K562 (cell line): ENCODE results near the gene MTMR3. TPM values are rescaled to one million over a fixed set of nuclear protein-coding genes. Genes with fewer than 3 reads are reported as not detected.

Experiments
- ATAC-seq: fragments of 200-7000 bp; cut with Tn5 transposase; 3 replicates; pipeline ENCODE4 v1.9.1; 2020; ENCODE audit warnings: moderate library complexity
- BruUV-seq: library from RNA; stranded (reverse); fragments of 400-500 nt; replicated peaks from 2 replicates; lab custom pipeline; 2021; lab: Mats Ljungman, UMichigan
- CTCF ChIA-PET: fragments of 300-600 bp; formaldehyde crosslinking; extraction: SDS; loops from one replicate; lab custom pipeline; 2021; ENCODE audit warnings: low intra/inter-chr PET ratio; lab: Yijun Ruan, JAX
- POLR2A ChIA-PET: fragments of 300-600, 350-650 bp; sonication (Branson Sonifier 250); formaldehyde crosslinking; extraction: SDS; loops from one replicate; lab custom pipeline; 2021; ENCODE audit warnings: antibody characterized with exemption, inconsistent platforms; lab: Yijun Ruan, JAX
- DNase-seq, 4 experiments: peaks; one replicate each; pipeline versions ENCODE4 v3.0.0 to v3.0.0-alpha.2; 2011 to 2018; ENCODE audit warnings: low spot score in 3 of 4, mixed read lengths in 3 of 4; ENCODE audit errors: extremely low read depth in 1 of 4
- FAIRE-seq: peaks from 2 replicates; lab custom pipeline; 2011; peaks lifted over from hg19 to GRCh38; lab: Jason Lieb, UNC
- H2AFZ ChIP-seq: 2 replicates; pipeline ENCODE4 v1.6.0; 2011; ENCODE audit warnings: low read depth, low read length, control low read depth, inconsistent platforms
- H3K27ac ChIP-seq: fragments of 200-600 bp; 3 replicates; pipeline ENCODE4 v1.8.0; 2011; ENCODE audit warnings: low read depth, mild to moderate bottlenecking, control low read depth, inconsistent platforms, low read length, moderate library complexity, mixed read lengths; ENCODE audit errors: extremely low read depth
- H3K27me3 ChIP-seq, 2 experiments: fragments of 300-600 bp in 1 of 2; 2 replicates in 1 of 2; 3 replicates in 1 of 2; pipeline versions ENCODE4 v1.6.0 to v1.8.0; 2011; ENCODE audit warnings: inconsistent platforms in 2 of 2, low read length in 2 of 2, mild to moderate bottlenecking in 1 of 2, mixed read lengths in 1 of 2, moderate library complexity in 1 of 2; ENCODE audit not compliant: control insufficient read depth in 2 of 2, insufficient read depth in 2 of 2
- H3K36me3 ChIP-seq: fragments of 300-600 bp; 3 replicates; pipeline ENCODE4 v1.8.0; 2011; ENCODE audit warnings: mild to moderate bottlenecking, low read length, inconsistent platforms; ENCODE audit not compliant: control insufficient read depth, insufficient read depth
- H3K4me1 ChIP-seq, 2 experiments: fragments of 200-600 bp in 1 of 2; replicated peaks in 1 of 2; 2 replicates in 1 of 2; 3 replicates in 1 of 2; pipeline versions ENCODE4 v1.5.1 to v1.8.0; 2011; ENCODE audit warnings: inconsistent platforms in 2 of 2, low read length in 2 of 2, mild to moderate bottlenecking in 1 of 2, mixed read lengths in 1 of 2, moderate library complexity in 1 of 2; ENCODE audit not compliant: control insufficient read depth in 2 of 2, insufficient read depth in 2 of 2
- H3K4me2 ChIP-seq: 2 replicates; pipeline ENCODE4 v1.6.1; 2011; ENCODE audit warnings: low read length, control low read depth, inconsistent platforms, mixed read lengths; ENCODE audit not compliant: insufficient read depth
- H3K4me3 ChIP-seq: fragments of 200-600 bp; sonication (generic), shearing (Covaris generic); 2 replicates; pipeline ENCODE4 v1.5.1; 2016; ENCODE audit warnings: control low read depth, inconsistent platforms
- H3K79me2 ChIP-seq: fragments of 200-600 bp; 3 replicates; pipeline ENCODE4 v1.8.0; 2011; ENCODE audit warnings: low read length, inconsistent platforms; ENCODE audit not compliant: control insufficient read depth, insufficient read depth
- H3K9ac ChIP-seq, 2 experiments: 2 replicates each; pipeline versions ENCODE4 v1.6.0 to v1.6.1; 2011; ENCODE audit warnings: low read depth in 2 of 2, low read length in 2 of 2, control low read depth in 1 of 2, inconsistent platforms in 1 of 2, mild to moderate bottlenecking in 1 of 2, mixed read lengths in 1 of 2; ENCODE audit not compliant: insufficient read depth in 1 of 2
- H3K9me1 ChIP-seq: one replicate; pipeline ENCODE4 v1.6.0; 2011; ENCODE audit warnings: inconsistent platforms, mild to moderate bottlenecking, low read length, moderate library complexity; ENCODE audit not compliant: control insufficient read depth, insufficient read depth
- H3K9me3 ChIP-seq: replicated peaks from 2 replicates; pipeline ENCODE4 v1.5.1; 2011; ENCODE audit warnings: low read depth, low read length, inconsistent platforms; ENCODE audit not compliant: control insufficient read depth, insufficient read depth
- H4K20me1 ChIP-seq: replicated peaks from 2 replicates; pipeline ENCODE4 v1.6.1; 2011; ENCODE audit warnings: low read length, inconsistent platforms, mixed read lengths; ENCODE audit not compliant: control insufficient read depth, insufficient read depth
- DDX20 ChIP-seq: fragments of 450-650 bp; IDR thresholded peaks from 2 replicates; pipeline ENCODE4 v1.6.1; 2016; ENCODE audit warnings: missing genetic modification characterization, low read depth, mild to moderate bottlenecking, missing compliant biosample characterization, moderate library complexity
- GTF2A2 ChIP-seq: IDR thresholded peaks from 2 replicates; pipeline ENCODE4 v1.6.1; 2016; ENCODE audit warnings: mild to moderate bottlenecking, missing genetic modification characterization, missing compliant biosample characterization
- KDM5B ChIP-seq: fragments of 200-600 bp; sonication (generic); IDR thresholded peaks from 2 replicates; pipeline ENCODE4 v1.6.1; 2012; ENCODE audit warnings: low read depth, mild to moderate bottlenecking, moderate library complexity, low read length, control low read depth, inconsistent platforms; ENCODE audit not compliant: insufficient replicate concordance
- MTA2 ChIP-seq: fragments of 450-650 bp; IDR thresholded peaks from 2 replicates; pipeline ENCODE4 v1.6.1; 2016; ENCODE audit warnings: low read depth
- PHB2 ChIP-seq: fragments of 450-650 bp; IDR thresholded peaks from 2 replicates; pipeline ENCODE4 v1.6.1; 2017; ENCODE audit warnings: low read depth
- PREB ChIP-seq: sonication (generic); formaldehyde crosslinking; IDR thresholded peaks from 2 replicates; pipeline ENCODE4 v1.8.1; 2023; ENCODE audit warnings: mild to moderate bottlenecking, missing genetic modification reagents
- PRPF4 ChIP-seq: fragments of 200-400 bp; formaldehyde crosslinking; IDR thresholded peaks from one replicate; pipeline ENCODE4 v1.6.1; 2017; ENCODE audit warnings: low read length, low read depth, mild to moderate bottlenecking; ENCODE audit not compliant: insufficient read depth, poor library complexity, severe bottlenecking
- RBM34 ChIP-seq: fragments of 200-400 bp; formaldehyde crosslinking; IDR thresholded peaks from 2 replicates; pipeline ENCODE4 v1.6.1; 2018; ENCODE audit warnings: low read length, borderline replicate concordance; ENCODE audit not compliant: insufficient read depth
- SMARCB1 ChIP-seq: IDR thresholded peaks from 2 replicates; pipeline ENCODE4 v1.6.1; 2011; ENCODE audit warnings: improper control_type of control experiment, low read depth; ENCODE audit not compliant: insufficient read length
- XRCC4 ChIP-seq: IDR thresholded peaks from one replicate; pipeline ENCODE4 v1.6.1; 2011; ENCODE audit not compliant: insufficient read depth, insufficient read length; ENCODE audit errors: extremely low read depth
- ZKSCAN8 ChIP-seq: fragments of 200-800 bp; sonication (Bioruptor generic); IDR thresholded peaks from 2 replicates; pipeline ENCODE4 v1.6.1; 2016; ENCODE audit warnings: missing genetic modification characterization, missing compliant biosample characterization
- ZNF436 ChIP-seq: fragments of 250-450, 450-650 bp; sonication (Bioruptor Pico); formaldehyde crosslinking; IDR thresholded peaks from 2 replicates; pipeline ENCODE4 v1.7.0; 2020; ENCODE audit warnings: mild to moderate bottlenecking
- ZNF57 ChIP-seq: fragments of 450-650 bp; formaldehyde crosslinking; IDR thresholded peaks from 2 replicates; pipeline ENCODE4 v1.4.0; 2020; ENCODE audit warnings: mild to moderate bottlenecking, moderate library complexity
- ZNF668 ChIP-seq: fragments of 250-450 bp; sonication (Bioruptor Pico); IDR thresholded peaks from 2 replicates; pipeline ENCODE4 v1.8.0; 2022; ENCODE audit warnings: mild to moderate bottlenecking, inconsistent platforms
- WGBS: fragments of 100-300 bp; shearing (Covaris generic); methylation state at CpG from one replicate; pipeline ENCODE4 v1.1.6; 2016; ENCODE audit warnings: low coverage, mixed read lengths; ENCODE audit not compliant: insufficient coverage; ENCODE audit errors: missing lambda C conversion rate; 5-methylcytosine and 5-hydroxymethylcytosine counted together
- in situ Hi-C: fragments of 300-500 bp; cut with MboI; formaldehyde crosslinking; loops from 4 replicates; pipeline ENCODE4 v1.15.0; 2018; ENCODE audit warnings: inconsistent platforms, mixed read lengths
- intact Hi-C: fragments of 100-400 bp; cut with micrococcal nuclease; formaldehyde crosslinking; loops from 2 replicates; pipeline ENCODE4 v1.14.2; 2022
- polyA plus RNA-seq, 8 experiments: library from polyadenylated mRNA; depleted of rRNA in 4 of 8; stranded (reverse) in 5 of 8; unstranded in 3 of 8; fragments of >200 nt; fragmentation: Nextera tagmentation in 2 of 8; fragmentation: Illumina TruSeq in 1 of 8; extraction: Ambion mirVana in 2 of 8; extraction: Trizol in 1 of 8; gene quantifications; 2 replicates each; pipeline versions ENCODE4 v1.2.1 to v1.2.3, GENCODE V29; 2011 to 2014; ENCODE audit warnings: inconsistent platforms in 1 of 8, missing spikeins in 1 of 8
- total RNA-seq, 7 experiments: library from RNA; depleted of rRNA in 6 of 7; stranded (reverse); fragments of >200 nt in 6 of 7; fragmentation: Illumina TruSeq in 2 of 7; extraction: Trizol in 2 of 7; gene quantifications; 2 replicates each; pipeline versions ENCODE4 v1.2.1 to v1.2.3, GENCODE V29; 2011 to 2021; ENCODE audit warnings: low replicate concordance in 1 of 7

The MTMR3 gene
- total and polyA plus RNA-seq, 9 of the 15 experiments (the other 6 are each of a cell fraction or from before 2014, with no cell fraction given) = 1.6 to 13.7 (median 7.9) TPM

GRCh38 chr22:30001459-30001858 lies 118.5 kb downstream of the MTMR3 start:
- Histone ChIP-seq H3K9me3 (no peaks in the 10 kb centered on the region), H3K79me2 (no peaks in the 10 kb centered on the region), H3K27me3 (no peaks in the 10 kb centered on the region), H2AFZ (no peak overlapping the region), H3K27ac (no peak overlapping the region), H3K4me1 (no peaks in the 10 kb centered on the region), H3K9me1 (no peaks in the 10 kb centered on the region), H3K4me3 (no peak overlapping the region), H3K9ac (no peak overlapping the region), H3K36me3 (peaks cover 11% of the 10 kb centered on the region; the same call in 1 of the 3 replicates), H4K20me1 (no peaks in the 10 kb centered on the region), H3K4me2 (no peak overlapping the region)
- WGBS = 100% methylated on average over 2 of the region's 3 CpGs
- ChIA-PET POLR2A (no interaction called here), CTCF (no interaction called here)
- TF ChIP-seq PHB2 = no peak
- no peak for TF ChIP-seq PRPF4
- no peak for TF ChIP-seq ZKSCAN8 (CRISPR knock-in tag)
- no peak for TF ChIP-seq KDM5B
- no peak for TF ChIP-seq SMARCB1
- TF ChIP-seq DDX20 (tag) = no peak
- TF ChIP-seq ZNF668 = no peak
- no peak for TF ChIP-seq XRCC4
- no peak for TF ChIP-seq ZNF57 (CRISPR knock-in tag)
- no peak for TF ChIP-seq ZNF436 (CRISPR knock-in tag)
- no peak for TF ChIP-seq GTF2A2 (tag)
- TF ChIP-seq PREB (CRISPR knock-in tag) = no peak
- no peak for TF ChIP-seq RBM34
- TF ChIP-seq MTA2 = no peak
- no TSS peak for BruUV-seq
- in situ Hi-C loops = loop anchor here (10.0 kb wide), 2 partner anchors 187 to 357 kb away; no protein-coding TSS in a partner anchor
- intact Hi-C loops = no loop called here
- FAIRE-seq = no peak
- DNase-seq = no peak
- ATAC-seq = no peak
